GM19463 (cell line): ENCODE measurements around the gene POC1B.
A peak's percentile ranks its signal among the peaks of the same experiment; 100 is the strongest.

Experiments
- ATAC-seq: cut with Tn5 transposase; IDR thresholded peaks from one replicate; pipeline ENCODE4 v1.9.1; 2021; ENCODE audit warnings: mild to moderate bottlenecking, moderate library complexity; ENCODE audit not compliant: unreplicated experiment

Gene POC1B

DNA sequence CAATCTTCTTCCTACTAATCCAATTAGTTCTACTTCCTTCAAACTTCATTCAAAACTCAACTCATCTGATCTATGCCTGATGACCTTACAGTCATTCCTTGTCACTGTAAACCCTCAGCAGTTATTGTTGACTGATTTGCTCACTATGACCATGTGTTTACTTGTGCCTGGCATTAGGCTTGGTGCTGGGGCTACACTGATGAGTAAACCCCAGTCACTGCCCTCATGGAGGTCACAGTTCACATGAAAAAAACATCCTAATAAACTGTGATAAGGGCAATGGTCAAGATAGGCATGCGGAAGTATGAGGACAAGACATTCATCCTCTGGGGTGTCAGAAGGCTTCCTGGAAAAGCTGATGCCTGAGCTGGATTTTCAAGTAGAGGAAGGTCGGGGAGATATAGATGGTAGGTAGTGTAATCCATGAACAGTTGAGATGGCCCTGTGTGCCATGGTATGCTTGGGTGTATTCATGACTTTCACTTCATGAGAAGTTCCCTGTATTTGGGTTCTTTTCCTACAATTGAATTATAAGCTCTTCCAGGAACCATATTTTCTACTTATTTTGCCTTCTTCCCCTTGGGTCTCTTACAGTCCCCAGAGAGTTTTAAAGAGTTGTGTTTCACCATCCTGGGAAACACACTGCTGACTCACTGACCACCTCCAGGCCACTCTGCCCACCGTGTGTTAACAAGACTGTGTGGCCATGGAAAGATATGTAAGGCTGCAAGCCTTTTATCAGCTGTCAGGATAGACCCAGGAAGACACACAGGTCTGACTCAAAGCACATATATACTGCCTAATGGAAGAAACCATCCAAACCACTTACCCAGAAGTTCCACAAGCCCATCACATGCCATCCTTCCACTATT, 134.8 kb downstream of the POC1B start:
- no peak for ATAC-seq

DNA sequence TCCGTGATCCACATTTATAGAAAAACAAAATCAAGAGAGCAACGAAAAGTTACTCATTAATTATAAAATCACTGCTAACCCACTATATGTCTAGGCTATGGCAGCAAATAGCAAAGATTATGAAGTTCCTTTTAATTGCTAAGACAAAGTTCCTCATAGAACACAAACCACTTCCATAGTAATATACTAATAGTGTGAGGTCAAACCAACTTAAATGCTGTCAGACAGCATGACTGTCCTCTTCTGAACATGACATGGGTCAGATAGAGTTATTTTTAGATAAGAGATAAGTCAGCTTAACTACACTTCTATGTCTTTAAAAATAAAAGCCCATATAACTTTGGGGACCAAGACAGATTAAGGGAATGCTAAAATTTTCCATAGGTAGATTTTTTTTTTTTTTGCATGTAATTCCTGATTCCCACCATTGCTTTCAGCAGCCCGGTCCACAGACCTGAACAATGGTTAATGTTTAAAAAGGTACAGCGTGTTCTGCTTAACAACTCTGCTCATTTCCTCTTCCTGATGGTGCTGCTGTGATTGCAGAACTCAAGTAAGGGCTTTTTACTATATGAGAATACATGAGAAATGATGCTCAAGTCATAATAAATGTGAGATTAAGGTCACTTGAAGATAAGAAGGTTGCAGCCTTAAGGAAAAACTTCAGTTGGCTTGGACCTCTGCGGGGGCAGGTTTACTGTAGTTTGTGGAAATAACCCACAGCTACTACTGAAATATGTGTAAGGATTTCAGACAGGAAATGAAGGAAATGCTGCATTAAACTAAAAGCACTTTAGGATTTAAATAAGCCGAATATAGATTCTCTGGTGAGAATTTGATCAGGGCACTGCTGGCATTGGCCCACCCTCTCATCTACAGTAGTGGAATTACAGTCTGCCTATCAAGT, 135.8 kb downstream of the POC1B start:
- ATAC-seq, result peak; percentile 61

DNA sequence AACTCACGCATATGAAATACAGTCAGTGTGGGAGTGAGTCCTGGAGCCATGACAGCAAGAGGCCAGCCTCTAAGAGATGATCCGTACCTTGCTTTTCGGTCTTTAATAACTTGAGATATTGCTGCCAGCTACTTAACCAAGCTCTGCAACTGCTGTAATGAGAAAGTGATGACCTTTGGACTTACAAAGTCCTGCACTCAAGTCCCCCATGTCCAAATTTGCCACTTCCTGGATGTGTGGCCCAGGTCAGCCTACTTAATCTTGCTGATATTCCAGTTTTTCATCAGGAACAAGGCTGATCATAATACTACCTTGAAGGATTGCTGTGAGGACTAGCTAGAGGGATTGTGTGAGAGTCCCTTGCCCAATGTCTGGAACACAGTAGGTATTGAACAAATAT, 139.7 kb downstream of the POC1B start:
- no peak for ATAC-seq

DNA sequence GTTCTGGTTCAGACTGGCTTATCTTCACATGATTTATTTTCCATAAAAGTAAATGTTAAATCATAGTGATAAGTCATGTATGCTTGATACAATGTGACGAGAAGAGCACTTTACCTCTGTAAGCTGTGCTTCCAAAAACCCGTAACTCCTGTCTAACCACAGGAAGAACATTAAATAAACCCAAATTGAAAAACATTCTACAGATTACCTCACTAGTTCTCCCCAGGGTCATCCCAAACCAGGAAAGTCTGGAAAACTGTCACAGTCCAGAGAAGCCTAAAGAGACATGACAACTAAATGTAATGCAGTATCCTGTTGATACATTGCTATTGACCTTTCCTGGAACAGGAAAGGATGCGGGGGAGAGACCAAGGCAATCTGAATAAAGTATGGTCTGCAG, 141.0 kb downstream of the POC1B start:
- ATAC-seq, result no peak

DNA sequence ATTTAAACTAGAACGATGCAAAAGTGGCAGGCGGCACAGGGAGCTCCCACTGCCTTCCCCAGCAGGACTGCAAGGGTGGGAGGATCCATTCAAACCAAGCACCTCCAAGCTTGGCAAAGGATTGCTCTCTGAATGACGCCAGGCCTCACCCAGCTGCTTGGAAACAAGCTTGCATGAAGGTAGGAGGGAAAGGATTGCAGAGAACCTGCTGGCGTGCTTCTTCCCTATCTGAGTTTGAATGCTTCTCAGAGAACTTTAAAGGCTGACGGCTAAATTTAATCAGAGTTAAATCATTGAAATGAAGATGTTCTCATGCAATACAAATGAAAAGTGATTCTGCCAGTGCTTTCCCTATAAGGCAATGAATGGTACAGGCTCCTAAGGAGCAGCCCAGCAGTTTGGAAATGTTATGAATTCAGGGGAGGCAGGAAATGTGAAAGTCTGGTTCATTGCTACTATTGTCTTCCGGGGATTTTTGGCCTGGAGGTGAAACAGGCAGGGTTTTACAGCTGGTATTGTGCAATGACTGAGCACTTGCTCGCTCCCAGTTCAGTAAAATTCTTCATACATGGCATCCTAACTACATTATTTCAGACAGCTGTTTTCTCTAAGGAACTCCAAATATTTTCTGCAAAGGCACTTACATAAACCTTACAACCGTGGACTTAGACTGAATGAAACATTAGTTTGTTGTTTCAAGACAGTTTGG, 141.6 kb downstream of the POC1B start:
- no peak for ATAC-seq

DNA sequence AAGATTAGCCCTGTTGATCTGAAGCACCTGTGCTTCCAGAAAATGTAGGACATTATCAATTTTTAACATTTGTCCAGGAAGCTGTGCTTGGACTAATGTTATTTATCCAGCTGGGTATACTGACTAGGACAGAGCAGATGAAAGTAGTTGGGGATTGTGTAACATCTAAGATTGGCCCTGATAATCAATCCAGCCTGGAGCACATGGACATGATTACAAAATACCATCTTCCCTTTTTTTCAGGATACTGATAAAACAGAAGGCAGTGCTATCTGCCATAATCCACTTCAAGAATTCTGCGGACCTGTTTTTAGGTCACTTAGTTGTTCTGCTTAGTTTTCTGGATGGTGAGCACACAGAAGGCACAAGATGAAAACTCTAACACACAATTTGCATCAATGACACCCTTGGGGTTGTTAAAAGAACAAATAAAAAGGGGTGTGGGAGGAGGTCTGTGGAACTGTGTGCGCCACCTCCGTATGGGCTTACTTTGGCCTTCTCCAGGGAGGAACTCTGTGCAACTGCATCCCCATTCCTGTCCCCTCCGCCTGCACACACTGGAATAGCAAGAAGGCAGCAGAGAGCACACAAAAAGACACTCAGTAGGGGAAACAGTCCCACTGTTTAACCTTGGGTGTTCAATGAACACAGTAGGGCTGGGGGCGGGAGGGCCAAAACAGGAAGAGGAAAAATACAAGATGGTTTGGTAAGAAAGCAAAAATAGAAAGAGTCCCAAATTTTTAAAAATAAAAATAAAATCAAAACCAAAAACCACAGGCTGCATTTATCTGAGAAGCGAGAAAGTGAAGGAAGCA, 142.4 kb downstream of the POC1B start:
- no peak for ATAC-seq

DNA sequence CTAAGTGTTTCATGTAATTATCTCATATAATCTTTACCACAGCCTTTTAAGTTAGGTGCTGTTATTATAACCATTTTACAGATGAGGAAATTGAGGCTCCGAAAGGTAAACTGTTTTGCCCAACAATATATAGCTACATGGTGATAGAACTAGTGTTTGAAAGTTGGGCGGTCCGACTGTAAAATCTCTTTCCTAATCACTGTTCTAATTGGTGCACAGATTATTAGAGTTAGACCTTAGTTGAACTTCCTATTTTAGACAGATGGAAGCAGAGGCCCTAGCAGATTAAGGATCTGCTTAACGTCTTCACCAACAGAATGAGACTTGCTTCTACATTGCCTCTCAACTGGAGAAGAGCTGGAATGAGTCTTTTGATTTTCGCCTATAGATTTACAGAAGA, 143.5 kb downstream of the POC1B start:
- ATAC-seq, result no peak

DNA sequence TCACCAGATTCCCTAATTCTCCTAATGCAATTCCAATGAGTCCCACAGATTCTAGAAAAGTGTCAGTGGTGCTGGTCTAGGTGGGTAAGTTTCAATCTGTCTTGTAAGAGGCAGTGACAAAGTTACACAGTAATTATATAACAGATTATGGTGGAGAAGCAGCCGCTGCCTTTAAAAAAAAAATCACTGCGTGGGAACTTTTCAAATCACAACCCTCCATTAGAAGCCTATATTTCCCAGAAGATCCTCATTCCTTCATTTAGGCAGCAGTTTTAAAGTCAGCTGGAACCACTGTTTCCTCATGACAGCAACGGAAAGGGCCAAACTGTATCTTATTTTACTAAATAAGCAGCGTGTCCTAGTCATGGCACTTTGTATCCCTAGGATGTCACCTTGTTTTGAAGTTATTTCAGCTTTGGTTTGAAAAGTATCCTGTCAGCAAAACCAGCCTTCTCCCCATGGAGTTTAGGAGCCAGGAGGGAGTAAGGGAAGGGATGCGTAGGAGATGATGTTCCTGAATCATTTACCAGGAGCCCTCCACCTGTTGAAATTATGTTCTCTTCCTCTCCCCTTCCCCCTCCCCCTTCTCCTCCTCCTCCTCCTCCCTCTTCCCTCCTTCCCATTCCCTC, 145.9 kb downstream of the POC1B start:
- ATAC-seq, result no peak

DNA sequence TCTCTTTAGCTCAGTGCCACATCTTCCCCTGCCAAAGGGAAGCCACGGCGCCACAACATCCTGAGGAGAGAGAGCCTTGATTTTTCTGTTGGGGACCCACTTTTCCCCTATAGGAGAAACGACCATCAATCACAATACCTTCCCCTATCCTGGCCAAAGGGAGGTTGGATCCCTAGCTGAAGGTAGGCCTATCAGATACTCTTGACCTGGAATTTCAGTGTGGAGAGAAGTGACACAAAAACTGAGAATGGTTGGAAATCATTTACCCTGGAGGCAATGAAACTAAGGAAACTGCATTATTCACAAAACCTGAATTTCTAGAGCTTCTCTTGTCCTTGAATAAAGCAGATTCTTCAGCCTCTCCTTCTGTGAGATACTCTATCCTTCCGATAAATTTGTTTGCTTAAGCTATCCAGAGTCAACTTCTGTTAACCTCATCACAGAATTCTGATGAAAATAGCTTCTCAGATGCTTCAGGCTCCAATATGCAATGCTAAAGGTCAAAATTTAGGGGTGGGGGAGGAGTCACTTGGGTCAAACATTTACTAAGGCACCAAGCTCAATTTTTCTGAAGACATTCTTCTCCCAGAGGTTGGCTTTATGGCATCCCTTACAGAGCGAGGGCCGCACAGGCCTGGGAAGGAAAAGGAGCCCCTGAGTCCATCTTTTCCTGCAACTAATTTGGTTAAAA, 146.6 kb downstream of the POC1B start:
- ATAC-seq, result no peak

DNA sequence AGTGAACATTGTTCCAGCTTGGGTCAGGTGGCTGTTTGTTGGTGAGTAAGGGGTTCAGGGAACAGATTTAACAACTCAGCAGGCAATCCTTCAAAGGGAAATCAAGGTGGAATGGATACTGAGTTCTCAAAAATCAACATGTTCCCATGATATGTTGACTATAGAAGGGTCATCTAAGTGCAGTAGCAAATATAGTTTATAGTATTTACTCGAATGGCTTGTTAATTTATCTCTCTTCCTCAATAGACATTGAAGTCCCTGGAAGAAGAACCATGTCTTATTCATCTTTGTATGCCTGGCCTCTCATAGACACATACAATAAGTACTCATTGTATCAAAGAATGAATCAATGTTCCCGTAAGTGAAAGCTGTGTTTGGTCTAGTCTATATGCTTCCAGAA, 149.0 kb downstream of the POC1B start:
- ATAC-seq, result no peak

DNA sequence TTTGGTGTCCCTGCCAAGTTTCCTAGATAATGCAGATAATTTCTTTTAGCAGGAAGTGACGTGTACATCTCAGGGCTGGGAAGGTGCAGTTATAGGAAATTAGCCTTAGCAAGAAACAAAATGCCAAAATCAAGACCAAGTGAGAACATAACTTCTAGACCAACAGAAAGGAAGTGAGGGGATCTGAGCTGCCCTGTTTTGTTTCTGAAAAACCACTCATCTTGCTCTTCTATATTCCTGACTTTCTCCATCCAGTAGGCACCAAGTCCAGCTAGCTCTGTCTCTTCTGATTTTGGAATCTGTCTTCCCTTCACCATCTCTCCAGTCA, 149.7 kb downstream of the POC1B start:
- ATAC-seq, result no peak

DNA sequence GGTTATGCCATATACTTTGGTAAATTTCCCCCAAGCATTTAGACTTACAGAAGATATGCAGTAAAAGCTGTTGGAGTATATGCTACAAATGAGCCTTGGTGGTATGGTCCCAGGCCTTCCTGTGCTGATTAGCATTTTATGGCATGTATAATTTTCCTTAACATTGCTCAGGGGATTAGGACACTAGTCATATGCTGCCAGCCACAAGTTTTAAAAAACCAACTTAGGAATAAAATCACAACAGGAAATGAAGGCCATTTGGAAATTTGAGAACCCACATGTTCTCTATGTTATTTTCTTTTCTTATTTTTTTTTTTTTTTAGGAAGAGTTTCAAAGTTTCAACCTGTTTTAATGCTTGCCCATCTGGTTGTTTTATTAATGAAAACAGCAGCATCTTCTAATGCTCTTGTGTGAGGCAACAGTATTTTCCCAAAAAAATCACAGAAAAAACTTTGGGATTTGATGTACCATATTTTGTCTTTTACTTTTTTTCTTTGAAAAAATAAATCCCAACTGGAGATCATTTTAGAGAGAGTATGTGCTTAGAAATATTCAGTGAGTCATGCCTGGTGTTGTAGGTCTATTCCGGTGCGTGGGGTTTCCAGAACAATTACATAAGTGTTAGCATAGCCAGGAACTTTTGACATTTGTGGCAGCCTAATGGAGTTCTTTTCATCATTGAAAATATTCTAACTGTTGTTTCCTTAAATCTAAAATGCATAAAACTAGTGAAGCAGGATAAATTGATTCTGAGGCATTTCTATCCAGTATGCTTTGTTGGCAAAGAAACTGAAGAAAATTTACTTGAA, 151.9 kb downstream of the POC1B start:
- ATAC-seq, result no peak

DNA sequence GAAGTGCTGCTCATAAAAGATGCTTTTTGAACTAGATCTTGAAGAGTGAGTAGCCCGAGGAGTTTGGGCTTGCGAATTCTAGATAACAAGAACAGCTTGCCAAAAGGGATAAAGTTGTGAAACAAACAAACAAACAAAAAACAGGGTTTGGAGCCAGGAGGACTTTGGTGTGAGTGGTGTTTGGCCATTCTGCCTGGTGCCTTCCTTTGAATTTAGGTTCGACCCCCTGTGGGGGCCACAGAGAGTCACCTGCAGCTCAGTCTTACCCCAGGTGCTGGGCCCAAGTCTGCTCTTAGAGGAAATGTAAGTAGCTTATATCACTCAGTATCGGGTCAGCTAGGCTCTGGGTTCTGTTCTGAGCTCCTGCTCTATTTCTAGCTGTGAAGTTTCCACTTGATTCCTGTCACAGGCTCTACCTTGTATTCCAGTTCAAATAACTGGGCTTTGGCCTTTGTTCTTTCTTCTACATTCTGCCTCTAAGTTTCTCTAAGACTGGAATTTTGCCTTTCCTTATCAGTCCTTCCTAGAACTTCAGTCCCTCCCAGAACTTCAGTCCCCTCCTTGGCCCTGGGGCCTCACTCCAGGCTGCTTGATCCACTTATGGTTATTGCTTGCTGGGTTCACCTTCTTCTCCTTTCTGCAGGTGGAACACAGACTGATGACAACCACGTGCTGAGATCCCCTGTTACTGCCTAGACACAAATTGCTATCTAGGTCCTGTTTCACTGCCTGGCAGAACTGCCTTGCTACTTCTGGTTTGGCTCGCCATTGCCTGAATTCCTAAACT, 153.1 kb downstream of the POC1B start:
- ATAC-seq, result no peak

DNA sequence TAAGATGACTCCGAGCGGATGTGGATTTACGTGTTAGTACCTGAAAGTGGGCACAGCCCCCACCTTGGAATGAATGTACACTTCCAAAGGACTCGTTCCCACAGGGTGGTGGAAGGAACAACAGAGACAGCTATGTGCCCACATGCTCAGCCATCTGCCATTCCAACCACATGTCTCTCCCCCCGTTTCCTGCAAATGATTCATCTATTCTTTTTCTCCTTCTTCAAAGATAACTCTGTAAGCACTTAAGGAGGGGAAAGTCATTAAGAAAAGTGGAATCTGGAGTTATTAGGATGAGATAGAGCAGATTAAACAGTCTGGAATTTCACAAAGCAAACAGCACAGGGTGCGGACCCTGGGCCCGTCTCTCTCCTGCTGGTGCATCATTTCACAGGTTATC, 155.0 kb downstream of the POC1B start:
- ATAC-seq, result no peak

DNA sequence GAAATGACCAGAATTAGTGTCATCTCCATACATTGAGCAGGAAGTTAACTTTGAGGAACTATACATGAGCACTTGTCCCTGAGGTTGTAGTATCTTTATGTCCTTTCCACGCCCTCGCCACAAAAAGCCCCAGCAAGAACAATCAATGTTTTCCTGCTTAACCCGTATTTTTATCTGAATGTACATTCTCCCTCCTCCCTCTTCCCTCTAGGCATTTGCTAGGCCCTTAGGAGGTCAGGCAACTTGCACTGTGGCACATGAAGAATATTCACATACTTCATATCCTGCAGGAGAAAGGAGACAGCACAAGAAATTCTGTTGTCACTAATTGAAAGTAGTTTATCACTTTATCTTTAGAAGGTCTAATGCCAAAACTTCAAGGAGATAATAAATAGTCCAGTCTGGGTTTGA, 155.4 kb downstream of the POC1B start:
- ATAC-seq, result no peak
